HEK293 (cell line): ENCODE results near the gene GOLGA1.

Experiments
- CTCF ChIA-PET: fragments of 350-600 bp; formaldehyde crosslinking; extraction: SDS; loops from one replicate; lab custom pipeline; 2021; ENCODE audit warnings: antibody characterized with exemption; lab: Yijun Ruan, JAX
- POLR2A ChIA-PET: fragments of 300-600 bp; formaldehyde crosslinking; extraction: SDS; loops from one replicate; lab custom pipeline; 2020; ENCODE audit warnings: antibody characterized with exemption, inconsistent platforms; lab: Yijun Ruan, JAX
- H3K27ac ChIP-seq: fragments of 200-500 bp; sonication (Bioruptor generic); 2 replicates; pipeline ENCODE4 v1.5.1; 2014; ENCODE audit warnings: low read depth, low read length, control low read depth, inconsistent platforms; ENCODE audit errors: extremely low read depth
- H3K36me3 ChIP-seq, 2 experiments: fragments of 200-500 bp in 1 of 2; sonication (Bioruptor generic) in 1 of 2; 1 replicate in 1 of 2; 2 replicates in 1 of 2; pipeline ENCODE4 v1.5.1; 2014 to 2017; ENCODE audit warnings: inconsistent platforms in 2 of 2, low read length in 2 of 2; ENCODE audit not compliant: control insufficient read depth in 2 of 2, insufficient read depth in 1 of 2
- H3K4me1 ChIP-seq: fragments of 200-500 bp; sonication (Bioruptor generic); 2 replicates; pipeline ENCODE4 v1.5.1; 2014; ENCODE audit warnings: mild to moderate bottlenecking, low read length, inconsistent platforms; ENCODE audit not compliant: control insufficient read depth, insufficient read depth
- H3K4me3 ChIP-seq: 2 replicates; pipeline ENCODE4 v1.5.1; 2011; ENCODE audit warnings: low read depth, mild to moderate bottlenecking, control low read depth, low read length, moderate library complexity
- H3K9me3 ChIP-seq: fragments of 200-500 bp; sonication (Bioruptor generic); 2 replicates; pipeline ENCODE4 v1.5.1; 2014; ENCODE audit warnings: low read depth, low read length, inconsistent platforms; ENCODE audit not compliant: control insufficient read depth, insufficient read depth
- HOXD13 ChIP-seq: sonication (generic); formaldehyde crosslinking; IDR thresholded peaks from 2 replicates; pipeline ENCODE4 v1.8.0; 2022; ENCODE audit warnings: missing genetic modification reagents, borderline replicate concordance
- IKZF3 ChIP-seq: fragments of 450-650 bp; IDR thresholded peaks from 2 replicates; pipeline ENCODE4 v1.5.0; 2018; ENCODE audit warnings: missing biosample characterization, mild to moderate bottlenecking, missing genetic modification characterization, moderate library complexity
- PBX3 ChIP-seq: sonication (generic); formaldehyde crosslinking; IDR thresholded peaks from 2 replicates; pipeline ENCODE4 v1.8.1; 2022; ENCODE audit warnings: mild to moderate bottlenecking, moderate library complexity, missing genetic modification reagents
- PRDM1 ChIP-seq: fragments of 450-650 bp; formaldehyde crosslinking; IDR thresholded peaks from 2 replicates; pipeline ENCODE4; 2016; ENCODE audit warnings: missing biosample characterization, missing genetic modification characterization
- WT1 ChIP-seq: fragments of 450-650 bp; formaldehyde crosslinking; IDR thresholded peaks from 2 replicates; pipeline ENCODE4 v1.5.1; 2016; ENCODE audit warnings: missing biosample characterization, missing genetic modification characterization
- YY1 ChIP-seq: fragments of 450-650 bp; formaldehyde crosslinking; IDR thresholded peaks from 2 replicates; pipeline ENCODE4 v1.5.1; 2018; ENCODE audit warnings: missing biosample characterization, missing genetic modification characterization
- YY2 ChIP-seq: fragments of 450-650 bp; formaldehyde crosslinking; IDR thresholded peaks from 2 replicates; pipeline ENCODE4 v1.5.1; 2016; ENCODE audit warnings: missing biosample characterization, missing genetic modification characterization
- ZFHX2 ChIP-seq: fragments of 450-650 bp; formaldehyde crosslinking; conservative IDR thresholded peaks from 2 replicates; pipeline ENCODE4 v1.5.1; 2016; ENCODE audit warnings: missing biosample characterization, missing genetic modification characterization
- ZNF221 ChIP-seq: fragments of 450-650 bp; formaldehyde crosslinking; IDR thresholded peaks from 2 replicates; pipeline ENCODE4 v1.5.1; 2017; ENCODE audit warnings: missing biosample characterization, missing genetic modification characterization, borderline replicate concordance
- ZNF239 ChIP-seq: fragments of 450-650 bp; formaldehyde crosslinking; IDR thresholded peaks from 2 replicates; pipeline ENCODE4 v1.5.1; 2016; ENCODE audit warnings: missing biosample characterization, missing genetic modification characterization
- ZNF292 ChIP-seq: fragments of 450-650 bp; formaldehyde crosslinking; IDR thresholded peaks from 2 replicates; pipeline ENCODE4 v1.5.1; 2016; ENCODE audit warnings: low read depth, missing biosample characterization, missing genetic modification characterization, borderline replicate concordance
- ZNF354C ChIP-seq: fragments of 450-650 bp; formaldehyde crosslinking; IDR thresholded peaks from 2 replicates; pipeline ENCODE4 v1.5.1; 2016; ENCODE audit warnings: missing biosample characterization, missing genetic modification characterization, low read depth, borderline replicate concordance
- ZNF423 ChIP-seq: fragments of 450-650 bp; formaldehyde crosslinking; IDR thresholded peaks from 2 replicates; pipeline ENCODE4 v1.5.1; 2016; ENCODE audit warnings: missing biosample characterization, missing genetic modification characterization
- ZNF521 ChIP-seq: fragments of 450-650 bp; formaldehyde crosslinking; IDR thresholded peaks from 2 replicates; pipeline ENCODE4 v1.5.1; 2017; ENCODE audit warnings: missing biosample characterization, mild to moderate bottlenecking, missing genetic modification characterization
- ZNF571 ChIP-seq: fragments of 450-650 bp; formaldehyde crosslinking; IDR thresholded peaks from 2 replicates; pipeline ENCODE4 v1.5.0; 2017; ENCODE audit warnings: missing biosample characterization, missing genetic modification characterization
- ZNF610 ChIP-seq: fragments of 450-650 bp; formaldehyde crosslinking; IDR thresholded peaks from 2 replicates; pipeline ENCODE4 v1.5.1; 2016; ENCODE audit warnings: missing biosample characterization, missing genetic modification characterization, borderline replicate concordance
- ZNF621 ChIP-seq: fragments of 450-650 bp; formaldehyde crosslinking; IDR thresholded peaks from 2 replicates; pipeline ENCODE4 v1.5.1; 2017; ENCODE audit warnings: missing biosample characterization, missing genetic modification characterization
- ZNF624 ChIP-seq: fragments of 450-650 bp; formaldehyde crosslinking; IDR thresholded peaks from 2 replicates; pipeline ENCODE4 v1.5.1; 2017; ENCODE audit warnings: missing biosample characterization, missing genetic modification characterization
- ZNF707 ChIP-seq: fragments of 450-650 bp; formaldehyde crosslinking; IDR thresholded peaks from 2 replicates; pipeline ENCODE4 v1.5.1; 2016; ENCODE audit warnings: missing biosample characterization, missing genetic modification characterization
- ZNF785 ChIP-seq: fragments of 450-650 bp; formaldehyde crosslinking; IDR thresholded peaks from 2 replicates; pipeline ENCODE4 v1.5.1; 2016; ENCODE audit warnings: missing biosample characterization, missing genetic modification characterization
- ZNF837 ChIP-seq: fragments of 450-650 bp; formaldehyde crosslinking; IDR thresholded peaks from 2 replicates; pipeline ENCODE4 v1.5.1; 2016; ENCODE audit warnings: missing biosample characterization, missing genetic modification characterization
- TF ChIP-seq, protein P1 (sequence below): fragments of 450-650 bp; formaldehyde crosslinking; IDR thresholded peaks from 2 replicates; pipeline ENCODE4 v1.5.1; 2016; ENCODE audit warnings: missing biosample characterization, missing genetic modification characterization

The GOLGA1 gene

GRCh38 chr9:124940521-124940893 is 376 bp downstream of the GOLGA1 start (continued):
- TF ChIP-seq HOXD13 (no peak), YY1 (no peak), PBX3 (CRISPR knock-in tag) (no peak), IKZF3 (tag by site-specific recombination) (0 out of 2 replicates have a peak, but pooled peaks have one; percentile 52), ZNF837 (no peak)

GRCh38 chr9:124939944-124940343 is 939 bp downstream of the GOLGA1 start:
- H3K9me3 ChIP-seq = no peaks in the 10 kb centered on the region
- H3K4me3 ChIP-seq = peak overlapping the region; percentile 90
- CTCF ChIA-PET = interaction anchor here (0.6 to 1.0 kb wide), 3 partner anchors 53 to 1981 kb away, joined by 3 to 4 read pairs (median 4); no protein-coding TSS in a partner anchor
- 0 out of 2 replicates have a peak, but pooled peaks cover 2% of the 10 kb centered on the region for H3K4me1 ChIP-seq
- TF ChIP-seq YY2 (tag by site-specific recombination) = no peak
- TF ChIP-seq ZNF292 = no peak
- TF ChIP-seq, protein P1, sequence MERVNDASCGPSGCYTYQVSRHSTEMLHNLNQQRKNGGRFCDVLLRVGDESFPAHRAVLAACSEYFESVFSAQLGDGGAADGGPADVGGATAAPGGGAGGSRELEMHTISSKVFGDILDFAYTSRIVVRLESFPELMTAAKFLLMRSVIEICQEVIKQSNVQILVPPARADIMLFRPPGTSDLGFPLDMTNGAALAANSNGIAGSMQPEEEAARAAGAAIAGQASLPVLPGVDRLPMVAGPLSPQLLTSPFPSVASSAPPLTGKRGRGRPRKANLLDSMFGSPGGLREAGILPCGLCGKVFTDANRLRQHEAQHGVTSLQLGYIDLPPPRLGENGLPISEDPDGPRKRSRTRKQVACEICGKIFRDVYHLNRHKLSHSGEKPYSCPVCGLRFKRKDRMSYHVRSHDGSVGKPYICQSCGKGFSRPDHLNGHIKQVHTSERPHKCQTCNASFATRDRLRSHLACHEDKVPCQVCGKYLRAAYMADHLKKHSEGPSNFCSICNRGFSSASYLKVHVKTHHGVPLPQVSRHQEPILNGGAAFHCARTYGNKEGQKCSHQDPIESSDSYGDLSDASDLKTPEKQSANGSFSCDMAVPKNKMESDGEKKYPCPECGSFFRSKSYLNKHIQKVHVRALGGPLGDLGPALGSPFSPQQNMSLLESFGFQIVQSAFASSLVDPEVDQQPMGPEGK (tag by site-specific recombination) = no peak
- TF ChIP-seq ZFHX2 (tag by site-specific recombination) = no peak
- H3K36me3 ChIP-seq = peaks cover 5 to 27% of the 10 kb centered on the region in 2 experiments
- POLR2A ChIA-PET = interaction anchor here (0.6 kb wide), 1 partner anchor 109 kb away, joined by 12 read pairs; no protein-coding TSS in a partner anchor
- H3K27ac ChIP-seq = no peak overlapping the region

GRCh38 chr9:124934290-124934689 is 6.6 kb downstream of the GOLGA1 start:
- H3K4me3 ChIP-seq = no peak overlapping the region
- no peak overlapping the region for H3K27ac ChIP-seq
- no peaks in the 10 kb centered on the region for H3K9me3 ChIP-seq
- CTCF ChIA-PET = no interaction called here
- H3K36me3 ChIP-seq = peaks cover 5 to 76% of the 10 kb centered on the region in 2 experiments
- POLR2A ChIA-PET = no interaction called here
- H3K4me1 ChIP-seq = no peaks in the 10 kb centered on the region
- TF ChIP-seq ZNF785 (tag by site-specific recombination) (no peak), PRDM1 (0 out of 2 replicates have a peak, but pooled peaks have one; percentile 16)

- H3K4me3 ChIP-seq = no peak overlapping the region
- CTCF ChIA-PET = interaction anchor here (1.0 kb wide), 1 partner anchor 211 kb away, joined by 4 read pairs; the partner anchor contains the start of gene SCAI
- POLR2A ChIA-PET = interaction anchor here (1.5 to 1.7 kb wide), 2 partner anchors 9 to 211 kb away, joined by 4 read pairs; partner anchors contain the start of gene SCAI
- H3K27ac ChIP-seq = no peak overlapping the region
- TF ChIP-seq WT1 = no peak
- no peak for TF ChIP-seq ZNF239 (tag by site-specific recombination)
- TF ChIP-seq ZNF571 (tag by site-specific recombination) = no peak
- H3K4me1 ChIP-seq = no peaks in the 10 kb centered on the region
- peaks cover 5 to 84% of the 10 kb centered on the region in 2 experiments for H3K36me3 ChIP-seq
- no peaks in the 10 kb centered on the region for H3K9me3 ChIP-seq
Measured at GRCh38 chr9:124932333-124932732, 8.6 kb downstream of the GOLGA1 start.

DNA sequence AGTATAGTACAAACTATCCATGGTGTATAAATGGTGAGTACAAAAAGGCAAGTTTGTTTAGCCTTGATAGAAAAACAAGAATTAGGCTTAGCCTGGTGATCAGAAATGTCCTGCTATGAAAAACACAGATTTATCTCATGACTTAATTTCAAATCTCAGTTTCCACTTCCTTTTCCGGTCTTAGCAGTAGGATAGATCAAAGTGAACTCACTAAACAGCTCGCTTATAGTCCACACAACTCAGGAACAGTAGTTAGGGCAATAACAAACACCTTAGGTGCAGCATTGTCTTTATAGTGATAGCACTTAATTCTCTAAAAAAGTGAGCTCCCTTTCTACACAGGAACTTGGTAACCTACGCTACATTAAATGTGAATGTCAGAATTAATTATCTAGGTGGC is 11.4 kb downstream of the GOLGA1 start:
- Histone ChIP-seq H3K4me1 (no peaks in the 10 kb centered on the region), H3K4me3 (no peak overlapping the region), H3K9me3 (no peaks in the 10 kb centered on the region), H3K27ac (no peak overlapping the region), H3K36me3 (peaks cover 0 to 73% of the 10 kb centered on the region in 2 experiments; a peak in 2 of 3 replicates)
- TF ChIP-seq ZNF621 = no peak
- TF ChIP-seq ZNF521 = no peak
- no peak for TF ChIP-seq ZNF354C (tag by site-specific recombination)
- TF ChIP-seq ZNF221 = no peak
- no peak for TF ChIP-seq ZNF423 (tag by site-specific recombination)
- TF ChIP-seq ZNF707 (tag by site-specific recombination) = no peak
- no peak for TF ChIP-seq ZNF624
- TF ChIP-seq ZNF610 (tag by site-specific recombination) = no peak
- POLR2A ChIA-PET = no interaction called here
- CTCF ChIA-PET = interaction anchor here (1.1 to 1.3 kb wide), 2 partner anchors 8 to 77 kb away, joined by 3 read pairs; no protein-coding TSS in a partner anchor
